Measurements from ENCODE around the gene NKD1.

- TF ChIP-seq CTCF (IDR thresholded peaks at IDR 0.05) (no peak), EP300 (IDR thresholded peaks at IDR 0.05) (no peak), POLR2A (IDR thresholded peaks at IDR 0.05) (no peak)
Observed at GRCh38 chr16:50548909-50549560, 839 bp downstream of the NKD1 start.
